MM.1S (cell line): ENCODE results near the gene SNTG2.

Source experiments
- EZH2 ChIP-seq: fragments of 300-600 bp; sonication (generic); optimal IDR thresholded peaks from 2 replicates; pipeline ENCODE3; 2017; ENCODE audit warnings: low read depth, mild to moderate bottlenecking, antibody characterized with exemption, low read length, mixed read lengths
- EZH2phosphoT487 ChIP-seq: fragments of 300-600 bp; sonication (generic); IDR thresholded peaks from 2 replicates; pipeline ENCODE4 v1.6.1; 2018; ENCODE audit warnings: antibody characterized with exemption, low read length
- TF ChIP-seq, protein P1 (sequence below): fragments of 300-600 bp; sonication (generic); IDR thresholded peaks from 2 replicates; pipeline ENCODE4 v1.5.1; 2016; ENCODE audit warnings: antibody characterized with exemption, low read length, mixed read lengths

GRCh38 chr2:1257334-1257733 is 306.7 kb downstream of the SNTG2 start:
- TF ChIP-seq, protein P1, sequence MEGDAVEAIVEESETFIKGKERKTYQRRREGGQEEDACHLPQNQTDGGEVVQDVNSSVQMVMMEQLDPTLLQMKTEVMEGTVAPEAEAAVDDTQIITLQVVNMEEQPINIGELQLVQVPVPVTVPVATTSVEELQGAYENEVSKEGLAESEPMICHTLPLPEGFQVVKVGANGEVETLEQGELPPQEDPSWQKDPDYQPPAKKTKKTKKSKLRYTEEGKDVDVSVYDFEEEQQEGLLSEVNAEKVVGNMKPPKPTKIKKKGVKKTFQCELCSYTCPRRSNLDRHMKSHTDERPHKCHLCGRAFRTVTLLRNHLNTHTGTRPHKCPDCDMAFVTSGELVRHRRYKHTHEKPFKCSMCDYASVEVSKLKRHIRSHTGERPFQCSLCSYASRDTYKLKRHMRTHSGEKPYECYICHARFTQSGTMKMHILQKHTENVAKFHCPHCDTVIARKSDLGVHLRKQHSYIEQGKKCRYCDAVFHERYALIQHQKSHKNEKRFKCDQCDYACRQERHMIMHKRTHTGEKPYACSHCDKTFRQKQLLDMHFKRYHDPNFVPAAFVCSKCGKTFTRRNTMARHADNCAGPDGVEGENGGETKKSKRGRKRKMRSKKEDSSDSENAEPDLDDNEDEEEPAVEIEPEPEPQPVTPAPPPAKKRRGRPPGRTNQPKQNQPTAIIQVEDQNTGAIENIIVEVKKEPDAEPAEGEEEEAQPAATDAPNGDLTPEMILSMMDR, result no peak
- TF ChIP-seq EZH2, result no peak
- TF ChIP-seq EZH2phosphoT487, result no peak
